Panc1 (cell line): ENCODE measurements around the gene PLRG1. TPM values are rescaled to one million over a fixed set of nuclear protein-coding genes. Genes with fewer than 3 reads are reported as not detected.

Source experiments
- ATAC-seq: fragments of 200-7000 bp; cut with Tn5 transposase; 2 replicates; pipeline ENCODE4 v1.9.1; 2020; ENCODE audit warnings: mild to moderate bottlenecking, moderate library complexity
- BruUV-seq: library from RNA; stranded (reverse); fragments of 400-500 nt; replicated peaks from 2 replicates; lab custom pipeline; 2021; lab: Mats Ljungman, UMichigan
- CTCF ChIA-PET: fragments of 300-600 bp; sonication (Branson Sonifier 250); formaldehyde crosslinking; loops from one replicate; lab custom pipeline; 2022; ENCODE audit warnings: antibody characterized with exemption; lab: Charles Lee
- POLR2A ChIA-PET: fragments of 300-600 bp; sonication (Branson Sonifier 250); formaldehyde crosslinking; loops from one replicate; lab custom pipeline; 2022; ENCODE audit warnings: antibody characterized with exemption; lab: Charles Lee
- DNase-seq: peaks from one replicate; pipeline ENCODE4 v3.0.0-alpha.2; 2010; ENCODE audit warnings: low read depth, low spot score
- H3K27ac ChIP-seq: 2 replicates; pipeline ENCODE4 v1.5.1; 2011; ENCODE audit warnings: mild to moderate bottlenecking, low read length, inconsistent platforms
- H3K27me3 ChIP-seq: fragments of 200-500 bp; sonication (Bioruptor generic); 2 replicates; pipeline ENCODE4 v1.6.0; 2014; ENCODE audit warnings: low read length, inconsistent platforms; ENCODE audit not compliant: control insufficient read depth, insufficient read depth
- H3K36me3 ChIP-seq: fragments of 200-500 bp; sonication (Bioruptor generic); 2 replicates; pipeline ENCODE4 v1.5.1; 2014; ENCODE audit warnings: inconsistent platforms, mild to moderate bottlenecking, low read length, moderate library complexity; ENCODE audit not compliant: control insufficient read depth, insufficient read depth
- H3K4me1 ChIP-seq: 2 replicates; pipeline ENCODE4 v1.5.1; 2011; ENCODE audit warnings: inconsistent platforms, mild to moderate bottlenecking, low read length, moderate library complexity; ENCODE audit not compliant: control insufficient read depth, insufficient read depth
- H3K4me3 ChIP-seq, 2 experiments: 2 replicates each; pipeline ENCODE4 v1.5.1; 2011 to 2012; ENCODE audit warnings: low read depth in 2 of 2, low read length in 2 of 2, mild to moderate bottlenecking in 2 of 2, inconsistent platforms in 1 of 2, moderate library complexity in 1 of 2
- H3K9me3 ChIP-seq: fragments of 200-500 bp; sonication (Bioruptor generic); 2 replicates; pipeline ENCODE4 v1.5.1; 2014; ENCODE audit warnings: low read depth, mild to moderate bottlenecking, inconsistent platforms, low read length, moderate library complexity; ENCODE audit not compliant: control insufficient read depth, insufficient read depth
- CTCF ChIP-seq: fragments of 450-650 bp; IDR thresholded peaks from 2 replicates; pipeline ENCODE4 v1.5.1; 2017; ENCODE audit warnings: mild to moderate bottlenecking
- POLR2AphosphoS5 ChIP-seq: IDR thresholded peaks from 2 replicates; pipeline ENCODE4 v1.6.1; 2012; ENCODE audit warnings: mild to moderate bottlenecking, low read depth, low read length, moderate library complexity
- REST ChIP-seq, 2 experiments: IDR thresholded peaks; 2 replicates each; pipeline ENCODE4 v1.6.1; 2011 to 2012; ENCODE audit warnings: low read depth in 2 of 2, control low read depth in 1 of 2, low read length in 1 of 2, mild to moderate bottlenecking in 1 of 2, moderate library complexity in 1 of 2; ENCODE audit not compliant: insufficient read depth in 1 of 2
- SIN3A ChIP-seq: IDR thresholded peaks from 2 replicates; pipeline ENCODE4 v1.6.1; 2012; ENCODE audit warnings: low read depth, mild to moderate bottlenecking, low read length, moderate library complexity, borderline replicate concordance; ENCODE audit not compliant: insufficient read depth
- TCF7L2 ChIP-seq: IDR thresholded peaks from 2 replicates; pipeline ENCODE4 v1.6.1; 2011; ENCODE audit warnings: mild to moderate bottlenecking, low read depth, low read length, inconsistent platforms
- in situ Hi-C: cut with HindIII; loops from 2 replicates; pipeline ENCODE4 v1.10.0; 2016; ENCODE audit warnings: low sequenced_read_pairs, low pct_unique_long_range_greater_than_20kb
- intact Hi-C: fragments of 100-400 bp; cut with micrococcal nuclease; formaldehyde crosslinking; loops from one replicate; pipeline ENCODE4 v1.10.0; 2022; ENCODE audit not compliant: unreplicated experiment
- total RNA-seq: library from RNA; stranded (reverse); gene quantifications from one replicate; pipeline ENCODE4 v1.2.1, GENCODE V29; 2021; ENCODE audit not compliant: unreplicated experiment

The PLRG1 gene
- total RNA-seq, 1 experiment from 2014 or later, result 66.1 TPM

- intact Hi-C loops (no loop called here), in situ Hi-C loops (no loop called here)
- no peak overlapping the region for H3K27ac ChIP-seq
- ChIA-PET POLR2A (no interaction called here), CTCF (no interaction called here)
- H3K36me3 ChIP-seq, result no peaks in the 10 kb centered on the region
- no peaks in the 10 kb centered on the region for H3K27me3 ChIP-seq
- no peaks in the 10 kb centered on the region for H3K9me3 ChIP-seq
- H3K4me1 ChIP-seq, result no peaks in the 10 kb centered on the region
- TF ChIP-seq CTCF (no peak), REST (IDR thresholded peaks at IDR 0.05; ENCODE audit: insufficient read depth in 1 of 2, low read depth in 2 of 2, low read length in 1 of 2) (no peak), SIN3A (no peak), TCF7L2 (no peak), POLR2AphosphoS5 (no peak)
- no peak overlapping the region for H3K4me3 ChIP-seq
- ATAC-seq (no peak), DNase-seq (no peak)
- BruUV-seq, result no TSS peak
These were observed 43.7 kb upstream of the PLRG1 start for GRCh38 chr4:154593868-154594267.

GRCh38 chr4:154591890-154592289 lies 41.7 kb upstream of the PLRG1 start:
- CTCF ChIA-PET, result no interaction called here
- TF ChIP-seq POLR2AphosphoS5, result no peak
- no peak for TF ChIP-seq REST (IDR thresholded peaks at IDR 0.05; ENCODE audit: insufficient read depth in 1 of 2, low read depth in 2 of 2, low read length in 1 of 2)
- no peak for TF ChIP-seq TCF7L2
- no peak for TF ChIP-seq SIN3A
- intact Hi-C loops, result no loop called here

More at GRCh38 chr4:154591890-154592289, 41.7 kb upstream of the PLRG1 start:
- Histone ChIP-seq H3K36me3 (no peaks in the 10 kb centered on the region), H3K4me1 (no peaks in the 10 kb centered on the region), H3K4me3 (no peak overlapping the region), H3K27me3 (no peaks in the 10 kb centered on the region), H3K27ac (no peak overlapping the region), H3K9me3 (no peaks in the 10 kb centered on the region)
- in situ Hi-C loops, result no loop called here
- BruUV-seq, result no TSS peak
- no peak for ATAC-seq
- no peak for DNase-seq
- POLR2A ChIA-PET, result no interaction called here
